Tibial artery (tissue), 4 donors: ENCODE measurements around the gene COA1.
"Not testable (repeated sequence)": the region's sequence is repeated elsewhere in the genome, so short reads cannot be mapped to it uniquely, and the experiment has no call there.

ENCODE experiments used
- DNase-seq, 2 donors: peaks; one replicate each; pipeline ENCODE4 v3.0.0-alpha.2; 2019
- H3K27ac ChIP-seq, 2 donors: fragments of 200-600 bp; sonication (generic) in 1 of 2; 1 replicate in 1 of 2; 2 replicates in 1 of 2; pipeline ENCODE4 v1.5.1; 2018 to 2019; ENCODE audit warnings: mild to moderate bottlenecking in 1 of 2
- H3K27me3 ChIP-seq, 2 donors: fragments of 200-600 bp; sonication (generic) in 1 of 2; one replicate each; pipeline versions ENCODE4 v1.5.1 to v1.6.0; 2016 to 2019
- H3K36me3 ChIP-seq, 3 donors: fragments of 200-600 bp; sonication (generic) in 2 of 3; one replicate each; pipeline ENCODE4 v1.5.1; 2016 to 2019; ENCODE audit warnings: mild to moderate bottlenecking in 2 of 3
- H3K4me1 ChIP-seq, 4 donors: fragments of 200-600 bp; sonication (generic) in 2 of 4; 1 replicate in 3 of 4; 2 replicates in 1 of 4; pipeline ENCODE4 v1.5.1; 2016 to 2019
- H3K4me3 ChIP-seq, 2 donors: fragments of 200-600 bp; sonication (generic) in 1 of 2; 1 replicate in 1 of 2; 2 replicates in 1 of 2; pipeline ENCODE4 v1.5.1; 2018 to 2019; ENCODE audit warnings: mild to moderate bottlenecking in 2 of 2
- H3K9me3 ChIP-seq, 3 donors: fragments of 200-600 bp; sonication (generic) in 1 of 3; one replicate each; pipeline ENCODE4 v1.5.1; 2016 to 2019
- intact Hi-C: fragments of 100-400 bp; cut with DNase I; formaldehyde crosslinking; loops from one replicate; pipeline ENCODE4 v1.15.0; 2023; ENCODE audit warnings: low total_unique reads
- TF ChIP-seq, protein P1 (sequence below), 2 experiments: fragments of 200-600 bp in 1 of 2; fragments of 450-650 bp in 1 of 2; IDR thresholded peaks; one replicate each; pipeline ENCODE4 v1.5.1; 2017 to 2019; ENCODE audit warnings: antibody characterized with exemption in 2 of 2, mild to moderate bottlenecking in 1 of 2, moderate library complexity in 1 of 2

Gene COA1

DNA sequence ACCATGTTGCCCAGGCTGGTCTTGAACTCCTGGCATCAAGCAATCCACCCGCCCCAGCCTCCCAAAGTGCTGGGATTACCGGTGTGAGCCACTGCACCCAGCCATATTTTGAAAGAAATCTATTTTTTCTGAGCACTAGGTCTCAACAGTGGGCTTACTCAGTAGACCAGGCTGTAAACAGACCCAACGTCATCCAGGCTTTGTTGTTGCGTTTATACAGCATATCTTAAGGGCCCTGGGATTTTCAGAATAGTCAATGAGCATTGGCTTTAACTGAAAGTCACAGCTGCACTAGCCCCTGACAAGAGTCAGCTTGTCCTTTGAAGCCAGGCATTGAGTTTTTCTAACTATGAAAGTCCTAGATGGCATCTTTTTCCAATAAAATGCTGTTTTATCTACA is 96.6 kb downstream of the COA1 start:
- no peaks in the 10 kb centered on the region for H3K27me3 ChIP-seq
- H3K9me3 ChIP-seq: no peaks in the 10 kb centered on the region
- H3K27ac ChIP-seq: no peak overlapping the region
- peaks cover 9 to 33% (median 29%) of the 10 kb centered on the region in 3 donors for H3K36me3 ChIP-seq
- H3K4me3 ChIP-seq: no peak overlapping the region
- intact Hi-C loops: no loop called here
- peaks cover 0 to 32% (median 4%) of the 10 kb centered on the region in 4 donors for H3K4me1 ChIP-seq
- TF ChIP-seq, protein P1, sequence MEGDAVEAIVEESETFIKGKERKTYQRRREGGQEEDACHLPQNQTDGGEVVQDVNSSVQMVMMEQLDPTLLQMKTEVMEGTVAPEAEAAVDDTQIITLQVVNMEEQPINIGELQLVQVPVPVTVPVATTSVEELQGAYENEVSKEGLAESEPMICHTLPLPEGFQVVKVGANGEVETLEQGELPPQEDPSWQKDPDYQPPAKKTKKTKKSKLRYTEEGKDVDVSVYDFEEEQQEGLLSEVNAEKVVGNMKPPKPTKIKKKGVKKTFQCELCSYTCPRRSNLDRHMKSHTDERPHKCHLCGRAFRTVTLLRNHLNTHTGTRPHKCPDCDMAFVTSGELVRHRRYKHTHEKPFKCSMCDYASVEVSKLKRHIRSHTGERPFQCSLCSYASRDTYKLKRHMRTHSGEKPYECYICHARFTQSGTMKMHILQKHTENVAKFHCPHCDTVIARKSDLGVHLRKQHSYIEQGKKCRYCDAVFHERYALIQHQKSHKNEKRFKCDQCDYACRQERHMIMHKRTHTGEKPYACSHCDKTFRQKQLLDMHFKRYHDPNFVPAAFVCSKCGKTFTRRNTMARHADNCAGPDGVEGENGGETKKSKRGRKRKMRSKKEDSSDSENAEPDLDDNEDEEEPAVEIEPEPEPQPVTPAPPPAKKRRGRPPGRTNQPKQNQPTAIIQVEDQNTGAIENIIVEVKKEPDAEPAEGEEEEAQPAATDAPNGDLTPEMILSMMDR (IDR thresholded peaks at IDR 0.05): no peak
- DNase-seq: no peak

DNA sequence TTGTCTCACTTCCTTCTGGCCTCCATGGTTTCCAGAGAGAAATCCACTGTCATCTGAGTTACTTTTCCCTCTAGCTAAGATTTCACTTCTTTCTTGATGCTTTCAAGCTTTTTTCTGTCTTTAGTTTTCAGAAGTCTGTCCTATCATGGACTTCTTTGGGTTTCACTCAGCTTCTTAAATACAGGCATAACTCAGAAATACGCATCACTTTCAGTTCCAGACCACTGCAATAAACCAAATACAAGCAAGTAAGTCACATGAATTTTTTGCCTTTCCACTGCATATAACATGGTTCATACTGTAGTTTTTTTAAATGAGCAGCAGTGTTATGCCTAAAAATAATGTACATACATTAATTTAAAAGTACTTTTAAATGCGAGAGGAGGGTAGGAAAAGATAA is 97.8 kb downstream of the COA1 start:
- peaks cover 9 to 37% (median 20%) of the 10 kb centered on the region in 3 donors for H3K36me3 ChIP-seq
- TF ChIP-seq, protein P1 (IDR thresholded peaks at IDR 0.05): no peak
- peaks cover 0 to 29% (median 6%) of the 10 kb centered on the region in 4 donors for H3K4me1 ChIP-seq
- H3K9me3 ChIP-seq: no peaks in the 10 kb centered on the region
- DNase-seq: no peak
- intact Hi-C loops: no loop called here
- H3K27ac ChIP-seq: peak overlapping the region in 1 of 2 donors; percentile 36
- H3K27me3 ChIP-seq: no peaks in the 10 kb centered on the region
- no peak overlapping the region for H3K4me3 ChIP-seq

- intact Hi-C loops: no loop called here
- no peaks in the 10 kb centered on the region for H3K27me3 ChIP-seq
- H3K36me3 ChIP-seq: peaks cover 9 to 37% (median 20%) of the 10 kb centered on the region in 3 donors
- TF ChIP-seq, protein P1 (IDR thresholded peaks at IDR 0.05): no peak
- no peak overlapping the region for H3K4me3 ChIP-seq
- peaks cover 0 to 29% (median 10%) of the 10 kb centered on the region in 4 donors for H3K4me1 ChIP-seq
- no peak overlapping the region for H3K27ac ChIP-seq
- H3K9me3 ChIP-seq: no peaks in the 10 kb centered on the region
- DNase-seq: no peak
Observed at GRCh38 chr7:43630482-43630881, 98.8 kb downstream of the COA1 start.

- intact Hi-C loops: no loop called here
- H3K4me1 ChIP-seq: peaks cover 0 to 32% (median 12%) of the 10 kb centered on the region in 4 donors
- no peak for DNase-seq
- TF ChIP-seq, protein P1 (IDR thresholded peaks at IDR 0.05): no peak
- no peak overlapping the region for H3K4me3 ChIP-seq
- H3K27ac ChIP-seq: no peak overlapping the region
- no peaks in the 10 kb centered on the region for H3K9me3 ChIP-seq
- peaks cover 9 to 37% (median 22%) of the 10 kb centered on the region in 3 donors for H3K36me3 ChIP-seq
- no peaks in the 10 kb centered on the region for H3K27me3 ChIP-seq
Observed at GRCh38 chr7:43629857-43630256, 99.5 kb downstream of the COA1 start.

GRCh38 chr7:43628431-43628830 is 100.9 kb downstream of the COA1 start:
- TF ChIP-seq, protein P1 (IDR thresholded peaks at IDR 0.05): no peak
- no peak overlapping the region for H3K27ac ChIP-seq
- intact Hi-C loops: no loop called here
- no peak for DNase-seq
- peaks cover 9 to 31% (median 23%) of the 10 kb centered on the region in 3 donors for H3K36me3 ChIP-seq
- H3K4me1 ChIP-seq: peaks cover 0 to 46% (median 18%) of the 10 kb centered on the region in 4 donors
- H3K9me3 ChIP-seq: no peaks in the 10 kb centered on the region
- no peak overlapping the region for H3K4me3 ChIP-seq
- H3K27me3 ChIP-seq: no peaks in the 10 kb centered on the region

DNA sequence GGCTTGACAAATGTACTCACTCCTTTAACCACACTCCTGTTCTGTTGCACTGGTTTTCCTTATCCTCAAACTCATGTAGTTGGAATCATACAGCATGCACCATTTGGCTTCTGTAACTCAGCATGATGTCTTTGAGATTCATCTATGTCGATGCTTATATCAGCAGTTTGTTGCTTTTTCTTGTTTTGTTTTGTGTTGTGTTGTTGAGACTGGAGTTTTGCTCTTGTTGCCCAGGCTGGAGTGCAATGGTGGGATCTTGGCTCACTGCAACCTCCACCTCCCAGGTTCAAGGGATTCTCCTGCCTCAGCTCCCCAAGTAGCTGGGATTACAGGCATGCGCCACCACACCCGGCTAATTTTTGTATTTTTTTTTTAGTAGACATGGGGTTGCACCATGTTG is 101.5 kb downstream of the COA1 start:
- DNase-seq, H3K9me3 ChIP-seq, H3K27ac ChIP-seq, H3K27me3 ChIP-seq, H3K4me3 ChIP-seq, intact Hi-C loops: not testable (repeated sequence)
- peaks cover 9 to 28% (median 19%) of the 10 kb centered on the region in 3 donors for H3K36me3 ChIP-seq
- H3K4me1 ChIP-seq: peaks cover 0 to 51% (median 18%) of the 10 kb centered on the region in 4 donors
